ENCODE data around the gene RFPL1.

Gene RFPL1

GRCh38 chr22:29435236-29436136 is 2.9 kb upstream of the RFPL1 start:
- Histone ChIP-seq H3K4me3 (no peak overlapping the region), H3K27ac (no peak overlapping the region)

GRCh38 chr22:29442976-29443375 is 4.6 kb downstream of the RFPL1 start:
- Histone ChIP-seq H3K27ac (no peak overlapping the region), H3K4me3 (no peak overlapping the region)

GRCh38 chr22:29443452-29443851 is 5.1 kb downstream of the RFPL1 start:
- H3K4me3 ChIP-seq = no peak overlapping the region
- no peak overlapping the region for H3K27ac ChIP-seq

- H3K4me3 ChIP-seq = no peak overlapping the region
- H3K27ac ChIP-seq = no peak overlapping the region
Measured at GRCh38 chr22:29443861-29444792, 5.7 kb downstream of the RFPL1 start.

- no peak overlapping the region for H3K4me3 ChIP-seq
- H3K27ac ChIP-seq = no peak overlapping the region
Measured at GRCh38 chr22:29445508-29445907, 7.1 kb downstream of the RFPL1 start.

GRCh38 chr22:29447906-29448305 is 9.5 kb downstream of the RFPL1 start:
- no peak overlapping the region for H3K27ac ChIP-seq
- H3K4me3 ChIP-seq = no peak overlapping the region

- Histone ChIP-seq H3K4me3 (no peak overlapping the region), H3K27ac (no peak overlapping the region)
Measured at GRCh38 chr22:29449296-29449875, 11.0 kb downstream of the RFPL1 start.

GRCh38 chr22:29450222-29450621 is 11.8 kb downstream of the RFPL1 start:
- Histone ChIP-seq H3K27ac (no peak overlapping the region), H3K4me3 (no peak overlapping the region)

- Histone ChIP-seq H3K27ac (no peak overlapping the region), H3K4me3 (no peak overlapping the region)
Measured at GRCh38 chr22:29451863-29452262, 13.5 kb downstream of the RFPL1 start.

GRCh38 chr22:29454276-29454675 is 15.9 kb downstream of the RFPL1 start:
- Histone ChIP-seq H3K27ac (no peak overlapping the region), H3K4me3 (no peak overlapping the region)

- Histone ChIP-seq H3K27ac (peak overlapping the region in 1 of 21 experiments; percentile 13), H3K4me3 (no peak overlapping the region)
Measured at GRCh38 chr22:29456211-29456671, 17.9 kb downstream of the RFPL1 start.

GRCh38 chr22:29457730-29458129 is 19.3 kb downstream of the RFPL1 start:
- H3K27ac ChIP-seq = no peak overlapping the region
- no peak overlapping the region for H3K4me3 ChIP-seq

- no peak overlapping the region for H3K4me3 ChIP-seq
- H3K27ac ChIP-seq = no peak overlapping the region
Measured at GRCh38 chr22:29458551-29458950, 20.2 kb downstream of the RFPL1 start.

GRCh38 chr22:29459773-29460172 is 21.4 kb downstream of the RFPL1 start:
- H3K27ac ChIP-seq = no peak overlapping the region
- no peak overlapping the region for H3K4me3 ChIP-seq

GRCh38 chr22:29461263-29461662 is 22.9 kb downstream of the RFPL1 start:
- Histone ChIP-seq H3K4me3 (no peak overlapping the region), H3K27ac (no peak overlapping the region)

GRCh38 chr22:29463629-29464028 is 25.2 kb downstream of the RFPL1 start:
- Histone ChIP-seq H3K4me3 (no peak overlapping the region), H3K27ac (no peak overlapping the region)

- Histone ChIP-seq H3K4me3 (no peak overlapping the region), H3K27ac (no peak overlapping the region)
Measured at GRCh38 chr22:29464581-29464980, 26.2 kb downstream of the RFPL1 start.

- Histone ChIP-seq H3K4me3 (peak overlapping the region in 2 of 7 experiments; percentile 30 to 34), H3K27ac (no peak overlapping the region)
Measured at GRCh38 chr22:29469755-29470154, 31.4 kb downstream of the RFPL1 start.

- no peak overlapping the region for H3K27ac ChIP-seq
- H3K4me3 ChIP-seq = peak overlapping the region in 3 of 7 experiments; percentile 14 to 34 (median 30)
Measured at GRCh38 chr22:29470159-29470855, 31.9 kb downstream of the RFPL1 start.

GRCh38 chr22:29473001-29473400 is 34.6 kb downstream of the RFPL1 start:
- H3K27ac ChIP-seq = no peak overlapping the region
- no peak overlapping the region for H3K4me3 ChIP-seq

Data from skin epidermis (tissue), 12 donors.